Activated CD8-positive, alpha-beta memory T cell treated with anti-CD3 and anti-CD28 coated beads for 36 hours (primary cell): ENCODE data around the gene AQP6. TPM values are rescaled to one million over a fixed set of nuclear protein-coding genes. Genes with fewer than 3 reads are reported as not detected.
"Not testable (repeated sequence)": the region's sequence is repeated elsewhere in the genome, so short reads cannot be mapped to it uniquely, and the experiment has no call there.

Source experiments
- CTCF ChIA-PET: fragments of 350-600 bp; sonication (Branson Sonifier 250); formaldehyde crosslinking; loops from one replicate; lab custom pipeline; 2021; ENCODE audit warnings: antibody characterized with exemption; lab: Charles Lee
- POLR2A ChIA-PET: fragments of 350-600 bp; sonication (Branson Sonifier 250); formaldehyde crosslinking; loops from one replicate; lab custom pipeline; 2021; ENCODE audit warnings: antibody characterized with exemption; lab: Charles Lee
- total RNA-seq, 2 experiments: library from RNA; stranded (reverse); gene quantifications; one replicate each; pipeline ENCODE4 v1.2.3, GENCODE V29; 2021

Gene AQP6
- total RNA-seq, 2 experiments from 2014 or later, result not detected

DNA sequence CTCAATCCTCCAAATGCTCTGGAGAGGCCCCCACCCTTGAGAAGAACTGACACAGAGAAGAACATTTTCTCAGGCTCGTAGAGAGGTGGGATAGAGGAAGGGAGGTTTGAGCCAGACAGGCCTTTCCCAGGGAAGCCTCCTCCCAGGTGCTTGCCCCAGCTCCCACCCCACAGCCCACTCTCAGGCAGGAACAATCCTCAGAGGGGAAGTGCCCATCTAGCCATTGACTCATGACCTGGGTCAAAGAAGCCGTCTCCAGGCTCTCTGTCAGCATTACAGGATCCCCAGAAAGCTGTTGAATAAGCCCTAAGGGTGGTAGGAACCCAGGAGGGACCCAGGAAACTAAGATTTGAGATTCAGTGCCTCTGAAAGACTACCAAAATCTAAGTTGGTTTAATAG, 3.8 kb downstream of the AQP6 start:
- POLR2A ChIA-PET, result no interaction called here

DNA sequence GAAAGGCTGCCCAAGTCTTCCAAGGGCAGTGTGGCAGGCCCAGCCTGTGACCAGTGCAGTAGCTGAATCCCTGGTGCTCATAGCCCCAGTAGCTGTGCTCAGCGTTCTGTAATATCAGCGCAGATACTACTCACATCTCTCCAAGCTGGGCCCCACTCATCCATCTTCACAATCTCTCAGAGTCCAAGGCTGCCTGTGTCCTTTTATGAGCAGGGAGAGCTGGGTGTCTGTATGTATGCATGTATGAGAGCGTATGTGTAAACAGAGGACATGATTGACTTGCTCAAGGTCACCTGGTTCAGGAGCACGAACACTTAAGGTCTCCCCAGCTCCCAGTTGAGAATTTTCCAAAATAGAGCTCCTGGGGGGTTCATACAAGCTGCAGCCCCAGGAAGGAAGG, 5.4 kb downstream of the AQP6 start:
- ChIA-PET CTCF (interaction anchor here (3.9 kb wide), 1 partner anchor 10 kb away, joined by 29 read pairs; no protein-coding TSS in a partner anchor), POLR2A (no interaction called here)

More for the DNA sequence above, 3.8 kb downstream of the AQP6 start:
- CTCF ChIA-PET, result interaction anchor here (1.0 to 2.7 kb wide), 3 partner anchors 10 to 69 kb away, joined by 3 to 15 read pairs (median 3); no protein-coding TSS in a partner anchor

DNA sequence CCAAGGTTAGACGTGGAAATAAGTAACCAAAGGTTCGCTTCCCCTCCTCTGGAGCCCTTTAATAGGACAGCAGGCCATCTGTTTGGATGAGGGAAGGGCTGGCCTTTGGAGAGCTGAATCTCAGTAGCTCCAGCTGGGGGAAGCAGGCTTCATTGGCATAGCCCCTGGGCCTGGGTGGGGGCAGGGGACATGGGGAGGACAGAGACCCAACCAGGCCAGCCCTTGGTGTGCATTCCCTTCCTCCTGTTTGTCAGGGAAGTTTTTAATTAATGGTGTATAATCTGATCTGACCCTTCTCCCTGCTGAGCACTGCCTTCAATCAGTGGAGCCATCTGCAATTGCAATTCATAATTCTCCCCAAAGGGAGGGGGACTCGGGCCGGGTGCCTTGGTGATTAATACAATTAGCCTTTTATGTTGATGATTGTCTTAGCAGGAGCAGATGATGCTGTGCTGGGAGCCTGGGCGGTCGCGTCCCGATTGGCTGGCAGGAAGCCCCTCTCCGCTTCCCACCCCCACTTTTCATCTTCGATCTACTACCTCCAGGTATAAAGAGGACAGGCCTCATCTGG, 6.4 kb downstream of the AQP6 start:
- POLR2A ChIA-PET, result interaction anchor here (0.7 kb wide), 1 partner anchor 61 kb away, joined by 5 read pairs; no protein-coding TSS in a partner anchor
- CTCF ChIA-PET, result interaction anchor here (3.9 kb wide), 1 partner anchor 11 kb away, joined by 29 read pairs; no protein-coding TSS in a partner anchor

DNA sequence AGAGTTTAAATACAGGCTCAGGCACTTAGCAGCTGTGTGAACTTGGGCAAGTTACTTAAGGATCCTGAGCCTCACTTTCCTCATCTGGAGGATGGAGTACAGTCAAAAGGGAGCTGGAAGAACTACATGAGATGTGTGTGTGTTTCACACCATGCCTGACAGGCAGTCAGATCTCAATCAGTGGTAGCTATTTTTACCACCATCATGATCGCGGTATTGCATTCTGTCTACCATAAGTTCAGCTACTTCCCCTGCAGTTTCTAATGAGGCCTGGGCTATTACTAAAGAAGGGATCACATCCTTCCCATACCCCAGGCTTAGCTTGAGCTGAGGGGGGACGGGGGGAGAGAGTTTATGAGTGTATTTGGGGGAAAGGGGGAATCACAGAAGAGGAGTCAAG, 7.0 kb downstream of the AQP6 start:
- POLR2A ChIA-PET, result interaction anchor here (0.6 kb wide), 1 partner anchor 27 kb away, joined by 3 read pairs; no protein-coding TSS in a partner anchor

DNA sequence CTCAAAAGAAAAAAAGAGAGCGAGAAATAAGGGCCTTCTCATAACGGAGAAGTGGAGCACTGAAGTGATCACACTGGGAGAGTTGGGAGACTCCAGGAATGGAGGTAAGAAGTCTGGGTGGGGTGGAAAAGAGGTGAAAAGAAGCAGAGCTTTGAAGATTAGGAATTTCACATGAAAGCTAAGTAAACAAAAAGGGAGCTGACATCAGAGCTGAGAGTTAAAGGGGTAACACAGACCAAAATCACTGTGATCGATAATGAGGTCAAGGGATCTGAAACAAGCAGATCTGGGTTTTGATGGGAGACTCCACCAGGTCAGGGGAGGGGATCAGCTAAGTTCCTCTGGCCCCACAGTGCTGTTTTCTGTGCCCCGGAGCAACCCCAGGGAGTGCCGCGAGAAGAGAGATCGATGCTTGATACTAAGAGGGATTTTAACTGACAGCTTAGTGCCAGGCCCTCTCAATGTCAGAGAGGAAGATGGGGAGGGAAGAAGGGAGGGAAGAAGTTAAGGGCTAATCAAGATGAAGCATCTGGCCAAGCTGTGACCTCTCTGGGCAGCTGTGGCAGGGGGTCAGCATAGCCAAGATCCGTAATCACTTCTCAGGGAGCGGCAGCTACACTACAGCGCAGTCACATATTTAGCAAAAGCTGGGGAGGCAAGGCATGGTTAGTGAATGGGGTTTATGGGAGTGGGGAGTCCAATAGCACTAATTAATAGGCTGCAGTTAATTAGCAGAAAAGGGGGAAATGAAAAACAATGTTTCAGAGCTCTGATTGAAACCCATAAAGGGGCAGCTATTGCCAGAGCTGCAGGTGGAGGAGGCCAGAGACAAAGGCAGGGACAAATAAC, 8.0 kb downstream of the AQP6 start:
- ChIA-PET CTCF (interaction anchor here (0.9 to 3.9 kb wide), 5 partner anchors 9 to 64 kb away, joined by 3 to 29 read pairs (median 5); no protein-coding TSS in a partner anchor), POLR2A (no interaction called here)

More for the DNA sequence above, 7.0 kb downstream of the AQP6 start:
- CTCF ChIA-PET, result interaction anchor here (0.7 to 3.9 kb wide), 5 partner anchors 8 to 60 kb away, joined by 3 to 29 read pairs (median 5); no protein-coding TSS in a partner anchor

DNA sequence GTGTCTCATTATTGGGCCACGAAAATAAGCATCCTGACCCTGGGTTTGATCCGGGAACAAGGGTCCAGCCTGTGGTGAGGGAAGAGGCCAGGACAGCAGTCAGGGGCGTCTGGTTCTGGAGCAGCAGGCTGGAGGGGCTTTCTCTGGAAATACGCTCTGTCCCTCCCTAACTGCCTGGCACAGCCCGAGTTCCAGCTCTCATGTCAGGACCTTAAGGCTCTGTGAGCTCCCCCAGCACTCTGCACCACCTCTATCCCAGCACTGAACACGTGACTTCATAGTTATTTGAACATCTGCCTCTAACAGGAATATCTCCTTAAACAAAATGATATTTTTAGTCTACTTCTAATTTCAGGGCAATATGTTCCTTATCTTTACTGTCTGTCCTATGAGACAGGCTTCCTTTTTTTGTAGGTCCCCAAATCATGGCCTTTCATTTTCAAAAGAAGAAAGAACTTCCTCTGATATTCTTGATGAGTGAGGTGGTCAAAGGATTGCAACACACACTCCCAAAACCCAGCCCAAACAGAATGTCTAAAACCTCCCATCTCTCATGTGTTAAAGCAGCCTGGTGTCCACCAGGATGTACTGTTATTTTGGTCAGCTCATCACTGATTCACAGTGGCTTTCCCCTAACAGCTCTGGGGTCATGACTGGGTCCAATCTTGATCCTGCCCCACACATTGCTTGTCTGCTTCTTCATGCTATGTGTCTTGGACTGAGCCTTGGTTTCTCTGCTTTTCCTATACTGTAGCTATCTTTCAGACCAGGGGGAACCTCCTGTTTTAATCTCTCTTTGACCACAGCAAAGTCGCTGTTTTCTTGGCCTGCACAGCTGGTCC, 9.7 kb downstream of the AQP6 start:
- POLR2A ChIA-PET, result no interaction called here
- CTCF ChIA-PET, result interaction anchor here (0.6 kb wide), 1 partner anchor 74 kb away, joined by 3 read pairs; no protein-coding TSS in a partner anchor

DNA sequence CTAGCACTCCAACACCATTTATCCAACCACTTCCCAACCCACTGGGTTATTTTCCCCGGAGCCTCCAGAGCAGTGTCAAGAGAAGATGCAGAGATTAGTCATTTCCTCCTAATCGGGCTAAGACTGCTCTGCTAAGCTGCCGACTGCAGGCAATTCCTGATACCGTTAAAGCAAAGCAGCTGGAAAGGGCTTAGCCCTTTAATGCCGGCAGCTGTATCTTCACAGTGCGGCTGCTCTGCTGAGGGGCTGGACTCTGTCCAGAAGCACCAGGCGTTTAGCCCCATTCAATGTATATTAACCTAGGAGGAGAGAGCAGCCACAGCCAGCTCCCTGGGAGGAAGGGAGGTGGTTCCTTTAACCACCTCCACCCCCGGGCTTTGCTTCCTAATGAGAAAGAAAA, 11.1 kb downstream of the AQP6 start:
- ChIA-PET POLR2A (no interaction called here), CTCF (no interaction called here)

DNA sequence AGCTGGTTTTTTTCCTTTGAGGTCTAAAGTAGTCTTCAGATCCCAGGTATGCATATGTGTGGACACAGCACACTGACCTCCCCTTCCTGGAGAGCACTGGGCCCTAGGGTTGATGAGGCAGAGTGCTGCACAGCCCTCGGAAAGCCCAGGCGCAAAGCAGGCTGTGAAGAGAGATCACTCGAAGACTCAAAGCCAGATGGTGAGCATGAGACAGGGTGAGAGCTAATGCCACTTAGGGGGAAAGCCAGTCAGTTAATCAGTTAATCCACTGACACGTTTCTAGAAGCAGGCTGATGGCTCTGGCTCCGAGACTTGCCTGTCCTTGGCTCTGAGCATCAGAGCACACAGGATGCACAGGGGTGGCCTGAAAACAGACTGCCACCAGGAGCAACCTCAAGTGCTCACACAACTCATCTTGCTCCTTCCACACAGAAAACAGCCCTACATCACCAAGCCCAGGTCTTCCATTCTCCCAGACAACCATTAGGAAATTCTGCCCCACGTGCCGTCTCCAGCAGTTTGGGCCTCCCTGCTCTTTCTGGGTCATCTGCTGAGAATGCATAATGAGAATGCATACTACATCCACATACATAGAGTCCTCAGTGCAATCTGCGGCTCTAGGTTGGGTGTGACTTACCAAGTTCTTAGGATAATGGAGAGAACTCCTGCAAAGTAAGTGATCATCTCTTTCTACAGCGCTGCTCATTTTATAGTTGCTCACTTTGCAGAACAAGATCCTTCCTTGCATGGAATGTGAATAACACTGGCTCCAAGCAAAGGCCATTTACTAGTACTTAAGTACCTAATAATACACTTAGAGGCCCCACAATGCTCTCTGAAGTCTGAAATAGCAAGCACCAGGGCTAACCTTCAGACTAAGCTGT, 12.0 kb downstream of the AQP6 start:
- CTCF ChIA-PET, result interaction anchor here (2.7 kb wide), 1 partner anchor 18 kb away, joined by 10 read pairs; no protein-coding TSS in a partner anchor
- POLR2A ChIA-PET, result no interaction called here

DNA sequence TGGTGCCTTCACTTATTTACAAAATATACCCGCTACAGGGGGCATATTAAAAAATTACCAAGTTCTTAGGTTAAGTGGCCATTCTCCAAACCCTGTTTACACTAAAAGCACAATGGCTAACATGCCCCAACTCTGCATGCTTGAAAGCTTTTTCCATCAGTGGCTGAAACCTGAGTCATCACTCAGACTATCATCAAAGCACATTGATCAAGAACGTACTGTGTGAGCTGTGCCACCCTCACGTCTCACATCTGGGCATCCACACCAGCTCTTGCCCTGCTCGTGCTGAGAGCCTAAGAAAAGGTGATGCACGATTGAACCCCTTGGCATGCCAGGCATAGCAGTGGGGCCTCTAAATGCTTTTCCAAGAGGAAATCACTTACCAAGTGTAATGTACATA, 13.2 kb downstream of the AQP6 start:
- POLR2A ChIA-PET, result no interaction called here
- CTCF ChIA-PET, result interaction anchor here (1.5 to 2.7 kb wide), 2 partner anchors 19 to 70 kb away, joined by 3 to 10 read pairs; no protein-coding TSS in a partner anchor

DNA sequence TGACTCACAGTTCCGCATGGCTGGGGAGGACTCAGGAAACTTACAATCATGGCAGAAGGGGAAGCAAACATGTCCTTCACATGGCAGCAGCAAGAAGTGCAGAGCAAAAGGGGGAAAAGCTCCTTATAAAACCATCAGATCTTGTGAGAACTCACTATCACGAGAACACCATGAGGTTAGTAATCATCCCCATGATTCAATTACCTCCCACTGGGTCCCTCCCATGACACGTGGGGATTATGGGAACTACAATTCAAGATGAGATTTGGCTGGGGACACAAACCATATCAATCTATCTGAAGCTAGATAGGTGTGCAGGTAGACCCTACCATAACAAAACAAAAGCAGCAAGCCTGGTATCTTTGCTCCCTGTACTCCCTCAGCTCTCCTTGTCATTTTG, 13.7 kb downstream of the AQP6 start:
- CTCF ChIA-PET, result interaction anchor here (1.5 to 2.7 kb wide), 2 partner anchors 20 to 70 kb away, joined by 3 to 10 read pairs; no protein-coding TSS in a partner anchor
- POLR2A ChIA-PET, result not testable (repeated sequence)

DNA sequence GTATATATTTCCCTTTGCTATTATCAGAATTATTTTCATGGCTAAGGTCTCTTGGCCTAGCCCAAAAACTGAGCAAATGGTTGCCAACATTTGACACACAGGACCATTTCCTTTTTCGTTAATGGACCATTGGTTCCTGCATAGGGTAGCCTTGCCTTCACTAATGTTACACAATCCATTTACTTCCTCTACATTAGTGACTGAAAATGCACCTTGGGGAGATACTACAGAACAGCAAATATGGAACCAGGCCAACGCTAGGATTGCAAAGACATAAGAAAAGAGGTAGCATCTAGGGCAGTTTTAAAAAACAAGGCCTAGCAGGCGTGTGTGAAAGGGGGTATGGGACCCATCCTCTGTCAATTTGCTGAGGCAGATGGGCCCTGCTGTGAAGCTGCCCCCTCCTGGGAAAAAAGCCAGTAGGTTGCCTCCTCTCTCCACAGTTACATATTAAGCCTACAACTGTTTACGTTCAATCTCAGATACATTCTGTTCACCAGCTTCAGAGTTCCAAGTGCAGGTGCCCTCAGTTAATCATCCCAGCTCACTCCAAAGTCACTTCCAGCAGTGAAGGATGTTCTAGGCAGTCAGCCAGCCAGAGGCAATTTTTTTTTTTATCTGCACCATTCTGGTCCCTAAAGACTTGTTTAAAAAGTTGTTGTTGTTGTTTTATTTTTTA, 15.0 kb downstream of the AQP6 start:
- CTCF ChIA-PET, result interaction anchor here (1.5 kb wide), 1 partner anchor 68 kb away, joined by 3 read pairs; no protein-coding TSS in a partner anchor

DNA sequence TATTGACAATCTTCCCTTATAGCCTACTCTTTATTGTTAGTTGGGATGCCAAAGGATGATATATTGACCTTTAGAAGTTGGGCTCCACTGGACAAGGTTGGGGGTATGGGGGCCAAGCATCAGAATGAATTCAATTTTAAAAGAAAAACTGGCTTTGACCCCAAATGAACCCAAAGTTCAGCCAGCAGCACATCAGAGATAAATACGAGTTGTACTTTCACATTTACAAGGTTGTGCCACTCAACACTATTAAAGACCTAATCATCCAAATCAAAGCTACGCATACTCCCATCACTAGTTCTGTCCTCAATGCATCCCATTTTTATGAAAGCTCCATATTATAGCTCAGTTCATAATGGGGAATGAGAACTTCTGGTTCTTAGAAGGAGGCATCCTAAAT, 16.7 kb downstream of the AQP6 start:
- CTCF ChIA-PET, result interaction anchor here (0.8 to 1.2 kb wide), 2 partner anchors 22 to 50 kb away, joined by 3 read pairs; no protein-coding TSS in a partner anchor

More for the DNA sequence above, 15.0 kb downstream of the AQP6 start:
- POLR2A ChIA-PET, result no interaction called here

DNA sequence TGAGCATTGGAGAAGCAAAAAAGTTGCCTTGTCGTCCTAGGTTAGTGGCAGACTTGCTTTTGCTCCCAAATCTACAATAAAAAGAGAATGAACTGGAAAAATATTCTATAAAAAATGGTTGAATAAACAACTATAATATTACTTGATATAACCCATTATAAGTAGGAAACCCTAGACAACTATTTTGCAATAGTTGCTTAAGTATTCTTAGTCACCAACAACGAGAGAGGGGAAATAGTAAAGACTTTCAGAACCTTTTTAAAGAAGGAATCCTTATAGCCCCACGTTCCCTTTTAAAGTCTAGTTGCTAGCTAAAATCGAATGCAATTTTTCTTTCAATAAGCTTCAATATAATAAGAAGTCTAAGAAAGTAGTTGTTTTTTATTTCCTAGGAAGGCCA, 17.5 kb downstream of the AQP6 start:
- ChIA-PET CTCF (interaction anchor here (1.4 kb wide), 1 partner anchor 23 kb away, joined by 4 read pairs; no protein-coding TSS in a partner anchor), POLR2A (no interaction called here)

More for the DNA sequence above, 16.7 kb downstream of the AQP6 start:
- POLR2A ChIA-PET, result not testable (repeated sequence)

DNA sequence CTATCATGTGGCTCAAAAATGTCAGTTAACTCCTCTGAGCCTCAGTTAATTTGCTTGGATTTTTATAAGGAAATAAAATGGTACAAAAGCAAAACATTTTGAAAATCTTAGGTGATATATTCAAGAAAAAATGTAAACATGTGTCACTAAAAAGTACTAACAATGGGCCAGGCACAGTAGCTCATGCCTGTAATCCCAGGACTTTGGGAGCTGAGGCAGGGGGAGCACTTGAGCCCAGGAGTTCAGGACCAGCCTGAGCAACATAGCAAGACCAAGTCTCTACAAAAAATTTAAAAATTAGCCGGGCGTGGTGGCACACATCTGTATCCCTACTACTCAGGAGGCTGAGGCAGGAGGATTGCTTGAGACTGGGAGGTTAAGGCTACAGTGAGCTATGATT, 25.7 kb downstream of the AQP6 start:
- CTCF ChIA-PET, result interaction anchor here (0.6 kb wide), 1 partner anchor 90 kb away, joined by 4 read pairs; no protein-coding TSS in a partner anchor

DNA sequence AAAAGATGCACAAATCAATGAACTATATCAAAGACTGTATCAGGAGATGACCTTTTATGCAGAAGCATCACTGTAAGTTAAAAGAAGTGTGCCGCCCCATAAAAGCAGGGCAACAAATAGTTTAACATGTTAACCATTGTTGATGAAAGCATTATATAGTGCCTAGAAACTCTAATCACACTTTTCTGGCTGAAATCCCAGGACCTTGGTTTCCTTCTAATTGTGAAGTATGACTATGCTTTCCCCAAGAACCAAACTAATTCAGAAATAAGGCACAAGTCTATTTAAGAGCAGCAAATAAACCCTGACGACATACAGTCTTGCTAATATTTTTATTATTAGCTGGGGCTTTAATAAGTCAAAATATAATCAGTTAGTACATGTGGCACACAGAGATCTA, 30.8 kb downstream of the AQP6 start:
- ChIA-PET CTCF (interaction anchor here (0.8 to 1.4 kb wide), 2 partner anchors 37 to 51 kb away, joined by 5 read pairs; no protein-coding TSS in a partner anchor), POLR2A (no interaction called here)

More for the DNA sequence above, 25.7 kb downstream of the AQP6 start:
- POLR2A ChIA-PET, result no interaction called here

DNA sequence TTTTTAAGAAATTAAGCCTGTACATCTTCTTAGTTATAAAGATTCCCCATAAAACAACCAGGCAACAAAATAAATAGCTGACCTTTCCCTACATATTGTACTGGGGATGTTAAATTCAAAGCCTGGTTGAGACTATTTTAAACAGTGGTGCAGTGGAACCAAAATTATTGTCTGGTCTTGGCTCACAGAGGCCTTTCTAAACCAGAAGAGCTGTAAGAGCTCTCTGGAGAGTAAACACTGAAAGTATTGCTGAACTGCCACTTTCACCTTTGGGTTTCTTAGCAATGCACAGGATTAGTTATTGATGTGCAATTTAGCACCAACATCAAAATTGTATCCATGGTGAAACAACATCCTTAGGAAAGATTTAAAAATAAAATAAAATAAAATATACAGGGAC, 31.9 kb downstream of the AQP6 start:
- ChIA-PET POLR2A (no interaction called here), CTCF (interaction anchor here (1.3 to 1.4 kb wide), 2 partner anchors 38 to 59 kb away, joined by 3 to 5 read pairs; no protein-coding TSS in a partner anchor)

DNA sequence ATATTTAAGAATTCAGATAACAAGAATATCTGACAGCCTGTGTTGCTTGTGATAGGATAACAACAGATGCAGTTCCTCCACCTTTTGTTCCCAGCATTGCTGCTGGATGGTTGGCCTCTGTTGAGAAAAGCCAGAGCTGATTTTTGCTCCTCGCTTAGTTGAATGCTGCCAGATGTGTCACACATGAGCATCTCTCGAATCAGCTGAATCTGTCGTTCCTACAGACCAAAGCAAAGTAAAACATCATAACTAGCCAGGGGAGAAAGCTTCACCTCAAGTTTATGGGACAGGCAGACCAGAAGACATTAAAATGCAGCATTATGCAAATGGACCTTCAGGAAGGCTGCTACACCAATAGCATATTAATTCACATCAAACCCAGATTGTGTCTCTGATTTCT, 32.4 kb downstream of the AQP6 start:
- ChIA-PET POLR2A (no interaction called here), CTCF (interaction anchor here (0.6 to 1.4 kb wide), 3 partner anchors 38 to 159 kb away, joined by 3 to 5 read pairs (median 3); no protein-coding TSS in a partner anchor)
